Measurements from ENCODE around the gene TECR.

DNA sequence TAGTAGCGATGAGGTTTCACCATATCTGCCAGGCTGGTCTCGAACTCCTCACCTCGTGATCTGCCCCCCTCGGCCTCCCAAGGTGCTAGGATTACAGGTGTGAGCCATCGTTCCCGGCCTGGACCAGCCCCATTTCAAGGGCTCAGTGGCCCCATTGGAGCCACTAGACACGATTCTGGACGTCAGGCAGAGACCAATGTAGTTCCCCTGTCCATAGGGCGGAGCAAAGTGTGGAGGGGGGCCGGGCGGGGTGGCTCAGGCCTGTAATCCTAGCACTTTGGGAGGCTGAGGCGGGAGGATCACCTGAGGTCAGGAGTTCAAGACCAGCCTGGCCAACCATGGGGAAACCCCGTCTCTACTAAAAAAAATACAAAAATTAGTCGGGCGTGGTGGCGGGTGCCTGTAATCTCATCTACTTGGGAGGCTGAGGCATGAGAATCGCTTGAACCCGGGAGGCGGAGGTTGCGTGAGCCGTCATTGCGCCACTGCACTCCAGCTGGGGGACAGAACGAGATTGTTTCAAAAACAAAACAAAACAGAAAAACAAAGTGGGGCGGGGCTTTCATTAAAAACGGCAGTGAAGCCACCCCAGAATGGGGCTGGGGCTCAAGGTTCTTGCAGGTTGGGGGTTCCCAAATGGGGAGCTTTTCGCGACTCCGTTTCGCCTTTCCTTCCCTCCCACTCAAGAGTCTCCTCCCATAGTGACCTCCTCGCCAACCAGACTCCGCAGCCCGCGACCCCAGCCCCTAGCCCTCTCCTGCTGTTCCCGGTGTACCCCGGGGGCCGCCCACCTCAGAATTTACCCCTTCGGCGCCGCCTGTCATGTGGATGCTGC is 758 bp upstream of the TECR start:
- TF ChIP-seq NFE2L2 (IDR thresholded peaks at IDR 0.05; ENCODE audit: low read depth, low read length): no peak
- TF ChIP-seq, protein P1, sequence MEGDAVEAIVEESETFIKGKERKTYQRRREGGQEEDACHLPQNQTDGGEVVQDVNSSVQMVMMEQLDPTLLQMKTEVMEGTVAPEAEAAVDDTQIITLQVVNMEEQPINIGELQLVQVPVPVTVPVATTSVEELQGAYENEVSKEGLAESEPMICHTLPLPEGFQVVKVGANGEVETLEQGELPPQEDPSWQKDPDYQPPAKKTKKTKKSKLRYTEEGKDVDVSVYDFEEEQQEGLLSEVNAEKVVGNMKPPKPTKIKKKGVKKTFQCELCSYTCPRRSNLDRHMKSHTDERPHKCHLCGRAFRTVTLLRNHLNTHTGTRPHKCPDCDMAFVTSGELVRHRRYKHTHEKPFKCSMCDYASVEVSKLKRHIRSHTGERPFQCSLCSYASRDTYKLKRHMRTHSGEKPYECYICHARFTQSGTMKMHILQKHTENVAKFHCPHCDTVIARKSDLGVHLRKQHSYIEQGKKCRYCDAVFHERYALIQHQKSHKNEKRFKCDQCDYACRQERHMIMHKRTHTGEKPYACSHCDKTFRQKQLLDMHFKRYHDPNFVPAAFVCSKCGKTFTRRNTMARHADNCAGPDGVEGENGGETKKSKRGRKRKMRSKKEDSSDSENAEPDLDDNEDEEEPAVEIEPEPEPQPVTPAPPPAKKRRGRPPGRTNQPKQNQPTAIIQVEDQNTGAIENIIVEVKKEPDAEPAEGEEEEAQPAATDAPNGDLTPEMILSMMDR (conservative IDR thresholded peaks at IDR 0.05; ENCODE audit: low read depth, low read length): no peak
- TF ChIP-seq POLR2A (IDR thresholded peaks at IDR 0.05; ENCODE audit: low read depth, low read length): no peak
- TF ChIP-seq BHLHE40 (IDR thresholded peaks at IDR 0.05; ENCODE audit: low read depth, low read length): no peak
- TF ChIP-seq, protein P2, sequence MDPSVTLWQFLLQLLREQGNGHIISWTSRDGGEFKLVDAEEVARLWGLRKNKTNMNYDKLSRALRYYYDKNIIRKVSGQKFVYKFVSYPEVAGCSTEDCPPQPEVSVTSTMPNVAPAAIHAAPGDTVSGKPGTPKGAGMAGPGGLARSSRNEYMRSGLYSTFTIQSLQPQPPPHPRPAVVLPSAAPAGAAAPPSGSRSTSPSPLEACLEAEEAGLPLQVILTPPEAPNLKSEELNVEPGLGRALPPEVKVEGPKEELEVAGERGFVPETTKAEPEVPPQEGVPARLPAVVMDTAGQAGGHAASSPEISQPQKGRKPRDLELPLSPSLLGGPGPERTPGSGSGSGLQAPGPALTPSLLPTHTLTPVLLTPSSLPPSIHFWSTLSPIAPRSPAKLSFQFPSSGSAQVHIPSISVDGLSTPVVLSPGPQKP (IDR thresholded peaks at IDR 0.05; ENCODE audit: borderline replicate concordance, low read depth, low read length): no peak
- TF ChIP-seq RFX5 (IDR thresholded peaks at IDR 0.05; ENCODE audit: low read depth, low read length): no peak
- TF ChIP-seq SMC3 (IDR thresholded peaks at IDR 0.05; ENCODE audit: low read depth, low read length): no peak
- no peak for TF ChIP-seq FOS (IDR thresholded peaks at IDR 0.05; ENCODE audit: low read depth, low read length)
- TF ChIP-seq MAFK (IDR thresholded peaks at IDR 0.05; ENCODE audit: low read depth, low read length): no peak
- TF ChIP-seq, protein P3, sequence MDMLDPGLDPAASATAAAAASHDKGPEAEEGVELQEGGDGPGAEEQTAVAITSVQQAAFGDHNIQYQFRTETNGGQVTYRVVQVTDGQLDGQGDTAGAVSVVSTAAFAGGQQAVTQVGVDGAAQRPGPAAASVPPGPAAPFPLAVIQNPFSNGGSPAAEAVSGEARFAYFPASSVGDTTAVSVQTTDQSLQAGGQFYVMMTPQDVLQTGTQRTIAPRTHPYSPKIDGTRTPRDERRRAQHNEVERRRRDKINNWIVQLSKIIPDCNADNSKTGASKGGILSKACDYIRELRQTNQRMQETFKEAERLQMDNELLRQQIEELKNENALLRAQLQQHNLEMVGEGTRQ (IDR thresholded peaks at IDR 0.05; ENCODE audit: low read depth, low read length): no peak
- 0 out of 2 replicates have a peak, but pooled peaks have one; percentile 18 for TF ChIP-seq CEBPB (IDR thresholded peaks at IDR 0.05; ENCODE audit: low read depth, low read length)
- TF ChIP-seq RAD21 (IDR thresholded peaks at IDR 0.05; ENCODE audit: low read length): no peak
- no peak for TF ChIP-seq RCOR1 (IDR thresholded peaks at IDR 0.05; ENCODE audit: insufficient replicate concordance, low read length)

Measured in IMR-90 (cell line).